Immature natural killer cell (primary cell): ENCODE results near the gene INTS11. TPM values are rescaled to one million over a fixed set of nuclear protein-coding genes. Genes with fewer than 3 reads are reported as not detected.

ENCODE experiments used
- DNase-seq, 3 donors: peaks; one replicate each; pipeline ENCODE4 v3.0.0; 2022; ENCODE audit warnings: mixed read lengths in 1 of 3
- H3K27ac Mint-ChIP-seq, 6 donors: one replicate each; pipeline ENCODE4 v1.8.0; 2020; ENCODE audit warnings: mixed read lengths in 6 of 6, mild to moderate bottlenecking in 5 of 6, inconsistent platforms in 4 of 6, moderate library complexity in 3 of 6
- H3K27me3 Mint-ChIP-seq, 3 donors: one replicate each; pipeline ENCODE4 v1.8.0; 2020 to 2021; ENCODE audit warnings: low read depth in 3 of 3, mild to moderate bottlenecking in 3 of 3, mixed read lengths in 3 of 3, moderate library complexity in 3 of 3, inconsistent platforms in 1 of 3
- H3K36me3 Mint-ChIP-seq, 3 donors: one replicate each; pipeline ENCODE4 v1.8.0; 2020; ENCODE audit warnings: mixed read lengths in 3 of 3, inconsistent platforms in 2 of 3, mild to moderate bottlenecking in 2 of 3
- H3K4me1 Mint-ChIP-seq, 2 donors: one replicate each; pipeline ENCODE4 v1.8.0; 2020; ENCODE audit warnings: inconsistent platforms in 2 of 2, mild to moderate bottlenecking in 2 of 2, mixed read lengths in 2 of 2, moderate library complexity in 1 of 2
- H3K4me3 Mint-ChIP-seq, 5 donors: one replicate each; pipeline ENCODE4 v1.8.0; 2020; ENCODE audit warnings: mild to moderate bottlenecking in 5 of 5, mixed read lengths in 5 of 5, inconsistent platforms in 3 of 5, moderate library complexity in 3 of 5
- H3K9me3 Mint-ChIP-seq, 6 donors: one replicate each; pipeline ENCODE4 v1.8.0; 2020; ENCODE audit warnings: mild to moderate bottlenecking in 6 of 6, mixed read lengths in 6 of 6, inconsistent platforms in 4 of 6, moderate library complexity in 3 of 6
- polyA plus RNA-seq, 3 donors: library from polyadenylated mRNA; unstranded; fragments of 300-500 nt; fragmentation: Illumina TruSeq; gene quantifications; one replicate each; pipeline ENCODE4 v1.2.3, GENCODE V29; 2021

The INTS11 gene
- polyA plus RNA-seq, 3 donors from 2014 or later, result 62.1 to 68.8 (median 67.5) TPM

- H3K36me3 Mint-ChIP-seq, result peaks cover 0 to 7% (median 0%) of the 10 kb centered on the region in 3 donors
- H3K27ac Mint-ChIP-seq, result peak overlapping the region in 1 of 6 donors; percentile 58
- no peaks in the 10 kb centered on the region for H3K9me3 Mint-ChIP-seq
- no peak for DNase-seq
- H3K4me3 Mint-ChIP-seq, result peak overlapping the region; percentile 48 to 72 (median 66)
- peaks cover 4 to 5% (median 4%) of the 10 kb centered on the region in 3 donors for H3K27me3 Mint-ChIP-seq
- peaks cover 35 to 36% of the 10 kb centered on the region in 2 donors for H3K4me1 Mint-ChIP-seq
These were observed 50.0 kb downstream of the INTS11 start for GRCh38 chr1:1274299-1274930.

GRCh38 chr1:1273512-1274298 lies 50.8 kb downstream of the INTS11 start, which contains the start of gene UBE2J2:
Gene UBE2J2, minus strand, starts transcription at chr1:1273854. Its CDS starts 5,862 bp downstream, at chr1:1267992.
- Mint-ChIP-seq H3K27me3 (peaks cover 3 to 4% (median 4%) of the 10 kb centered on the region in 3 donors), H3K27ac (peak within 1 kb of the TSS; percentile 81 to 92 (median 86)), H3K9me3 (no peaks in the 10 kb centered on the region), H3K4me1 (peaks cover 35 to 36% of the 10 kb centered on the region in 2 donors), H3K36me3 (peaks cover 0 to 7% (median 0%) of the 10 kb centered on the region in 3 donors), H3K4me3 (peak within 1 kb of the TSS; percentile 84 to 90 (median 86))
- peak; percentile 88 to 92 (median 91) for DNase-seq

GRCh38 chr1:1273209-1273511 lies 51.3 kb downstream of the INTS11 start:
- Mint-ChIP-seq H3K4me3 (peak overlapping the region; percentile 84 to 90 (median 86)), H3K4me1 (peaks cover 38% of the 10 kb centered on the region in 2 donors), H3K36me3 (peaks cover 0 to 7% (median 0%) of the 10 kb centered on the region in 3 donors), H3K9me3 (no peaks in the 10 kb centered on the region), H3K27ac (peak overlapping the region; percentile 81 to 92 (median 86)), H3K27me3 (peaks cover 3 to 4% (median 4%) of the 10 kb centered on the region in 3 donors)
- no peak for DNase-seq

GRCh38 chr1:1272341-1273208 lies 51.9 kb downstream of the INTS11 start:
- Mint-ChIP-seq H3K9me3 (no peaks in the 10 kb centered on the region), H3K4me3 (peak overlapping the region; percentile 84 to 90 (median 86)), H3K36me3 (peaks cover 0 to 7% (median 0%) of the 10 kb centered on the region in 3 donors), H3K27me3 (peaks cover 3 to 4% (median 4%) of the 10 kb centered on the region in 3 donors), H3K4me1 (peaks cover 41% of the 10 kb centered on the region in 2 donors), H3K27ac (peak overlapping the region; percentile 81 to 92 (median 87))
- DNase-seq, result peak in 1 of 3 donors; percentile 16

GRCh38 chr1:1270813-1271212 lies 53.6 kb downstream of the INTS11 start:
- Mint-ChIP-seq H3K27me3 (peaks cover 3 to 4% (median 4%) of the 10 kb centered on the region in 3 donors), H3K27ac (peak overlapping the region; percentile 51 to 85 (median 61)), H3K4me3 (peak overlapping the region in 4 of 5 donors; percentile 49 to 90 (median 80)), H3K9me3 (no peaks in the 10 kb centered on the region), H3K36me3 (peaks cover 0 to 7% (median 0%) of the 10 kb centered on the region in 3 donors), H3K4me1 (peaks cover 41 to 46% of the 10 kb centered on the region in 2 donors)
- no peak for DNase-seq

GRCh38 chr1:1268284-1268682 lies 56.2 kb downstream of the INTS11 start:
- DNase-seq, result no peak
- H3K4me3 Mint-ChIP-seq, result no peak overlapping the region
- H3K27me3 Mint-ChIP-seq, result peaks cover 3 to 6% (median 4%) of the 10 kb centered on the region in 3 donors
- no peaks in the 10 kb centered on the region for H3K9me3 Mint-ChIP-seq
- peak overlapping the region in 1 of 6 donors; percentile 67 for H3K27ac Mint-ChIP-seq
- H3K36me3 Mint-ChIP-seq, result peaks cover 0 to 11% (median 0%) of the 10 kb centered on the region in 3 donors
- H3K4me1 Mint-ChIP-seq, result peaks cover 41 to 49% of the 10 kb centered on the region in 2 donors

- peaks cover 37 to 44% of the 10 kb centered on the region in 2 donors for H3K4me1 Mint-ChIP-seq
- H3K9me3 Mint-ChIP-seq, result no peaks in the 10 kb centered on the region
- H3K4me3 Mint-ChIP-seq, result no peak overlapping the region
- no peak for DNase-seq
- H3K27ac Mint-ChIP-seq, result no peak overlapping the region
- H3K27me3 Mint-ChIP-seq, result peaks cover 0 to 6% (median 3%) of the 10 kb centered on the region in 3 donors
- H3K36me3 Mint-ChIP-seq, result peaks cover 0 to 14% (median 0%) of the 10 kb centered on the region in 3 donors
These were observed 56.8 kb downstream of the INTS11 start for GRCh38 chr1:1267488-1268283.

- peaks cover 23 to 30% of the 10 kb centered on the region in 2 donors for H3K4me1 Mint-ChIP-seq
- peak in 1 of 3 donors; percentile 15 for DNase-seq
- no peak overlapping the region for H3K27ac Mint-ChIP-seq
These were observed 59.6 kb downstream of the INTS11 start for GRCh38 chr1:1264868-1265272.

GRCh38 chr1:1264026-1264425 lies 60.4 kb downstream of the INTS11 start:
- DNase-seq, result no peak
- Mint-ChIP-seq H3K4me1 (peaks cover 21 to 28% of the 10 kb centered on the region in 2 donors), H3K9me3 (no peaks in the 10 kb centered on the region), H3K36me3 (peaks cover 0 to 19% (median 6%) of the 10 kb centered on the region in 3 donors), H3K27me3 (peaks cover 0 to 4% (median 2%) of the 10 kb centered on the region in 3 donors), H3K4me3 (no peak overlapping the region), H3K27ac (no peak overlapping the region)

More at GRCh38 chr1:1264868-1265272, 59.6 kb downstream of the INTS11 start:
- H3K36me3 Mint-ChIP-seq, result peaks cover 0 to 17% (median 6%) of the 10 kb centered on the region in 3 donors
- no peaks in the 10 kb centered on the region for H3K9me3 Mint-ChIP-seq
- peaks cover 0 to 4% (median 2%) of the 10 kb centered on the region in 3 donors for H3K27me3 Mint-ChIP-seq
- H3K4me3 Mint-ChIP-seq, result no peak overlapping the region

- Mint-ChIP-seq H3K27ac (no peak overlapping the region), H3K27me3 (peaks cover 0 to 4% (median 2%) of the 10 kb centered on the region in 3 donors)
These were observed 61.7 kb downstream of the INTS11 start for GRCh38 chr1:1262758-1263157.

GRCh38 chr1:1262071-1262470 lies 62.4 kb downstream of the INTS11 start:
- Mint-ChIP-seq H3K9me3 (no peaks in the 10 kb centered on the region), H3K27me3 (peaks cover 0 to 4% (median 2%) of the 10 kb centered on the region in 3 donors), H3K4me1 (peaks cover 16 to 19% of the 10 kb centered on the region in 2 donors), H3K36me3 (peaks cover 0 to 19% (median 6%) of the 10 kb centered on the region in 3 donors), H3K27ac (no peak overlapping the region), H3K4me3 (no peak overlapping the region)
- no peak for DNase-seq

More at GRCh38 chr1:1262758-1263157, 61.7 kb downstream of the INTS11 start:
- H3K4me3 Mint-ChIP-seq, result no peak overlapping the region
- H3K4me1 Mint-ChIP-seq, result peaks cover 16 to 22% of the 10 kb centered on the region in 2 donors
- peaks cover 0 to 19% (median 6%) of the 10 kb centered on the region in 3 donors for H3K36me3 Mint-ChIP-seq
- DNase-seq, result no peak
- H3K9me3 Mint-ChIP-seq, result no peaks in the 10 kb centered on the region
